Gastrocnemius medialis (tissue), 4 donors: ENCODE results near the gene ARFGEF3. TPM values are rescaled to one million over a fixed set of nuclear protein-coding genes. Genes with fewer than 3 reads are reported as not detected.
A peak's percentile ranks its signal among the peaks of the same experiment; 100 is the strongest.
"Not testable (repeated sequence)": the region's sequence is repeated elsewhere in the genome, so short reads cannot be mapped to it uniquely, and the experiment has no call there.

ENCODE experiments used
- ATAC-seq, 2 donors: fragments of 150-250 bp; one replicate each; pipeline ENCODE4 v1.9.1; 2016
- DNase-seq, 2 donors: peaks; one replicate each; pipeline ENCODE4 v3.0.0-alpha.2; 2019
- H3K27ac ChIP-seq, 4 donors: fragments of 200-600 bp; sonication (generic); 1 replicate in 1 of 4; 2 replicates in 3 of 4; pipeline ENCODE4 v1.5.1; 2016 to 2018; ENCODE audit warnings: mild to moderate bottlenecking in 2 of 4, moderate library complexity in 1 of 4
- H3K27me3 ChIP-seq, 3 donors: fragments of 200-600 bp; sonication (generic) in 2 of 3; 1 replicate in 1 of 3; 2 replicates in 2 of 3; pipeline versions ENCODE4 v1.5.1 to v1.6.0; 2016 to 2019; ENCODE audit warnings: mild to moderate bottlenecking in 1 of 3, moderate library complexity in 1 of 3
- H3K36me3 ChIP-seq, 2 donors: fragments of 200-600 bp; sonication (generic) in 1 of 2; one replicate each; pipeline ENCODE4 v1.5.1; 2017 to 2018
- H3K4me1 ChIP-seq, 2 donors: fragments of 200-600 bp; sonication (generic) in 1 of 2; one replicate each; pipeline ENCODE4 v1.5.1; 2016 to 2017; ENCODE audit warnings: mild to moderate bottlenecking in 2 of 2
- H3K4me3 ChIP-seq, 4 donors: fragments of 200-600 bp; sonication (generic) in 3 of 4; 1 replicate in 1 of 4; 2 replicates in 3 of 4; pipeline ENCODE4 v1.5.1; 2016 to 2019; ENCODE audit warnings: mild to moderate bottlenecking in 2 of 4
- H3K9me3 ChIP-seq, 3 donors: fragments of 200-600 bp; sonication (generic) in 2 of 3; 1 replicate in 1 of 3; 2 replicates in 2 of 3; pipeline ENCODE4 v1.5.1; 2016 to 2019
- CTCF ChIP-seq, 5 experiments: fragments of 450-650 bp in 3 of 5; fragments of 200-600 bp in 2 of 5; sonication (generic) in 2 of 5; IDR thresholded peaks in 4 of 5; conservative IDR thresholded peaks in 1 of 5; 1 replicate in 4 of 5; 2 replicates in 1 of 5; pipeline ENCODE4 v1.5.1; 2016 to 2019; ENCODE audit warnings: antibody characterized with exemption in 5 of 5, mild to moderate bottlenecking in 3 of 5, moderate library complexity in 3 of 5
- POLR2A ChIP-seq, 2 donors: fragments of 450-650 bp; IDR thresholded peaks; one replicate each; pipeline ENCODE4 v1.6.1; 2017; ENCODE audit warnings: antibody characterized with exemption in 2 of 2, mild to moderate bottlenecking in 2 of 2, moderate library complexity in 2 of 2
- in situ Hi-C, 4 donors: fragments of 200-750 bp; cut with MboI; loops; one replicate each; pipeline versions ENCODE4 v1.15.0 to v1.8.0; 2017; ENCODE audit warnings: low sequenced_read_pairs in 4 of 4
- intact Hi-C: fragments of 100-400 bp; cut with DNase I; formaldehyde crosslinking; loops from one replicate; pipeline ENCODE4 v1.15.1; 2023; ENCODE audit warnings: low total_unique reads
- total RNA-seq, 4 donors: library from RNA; depleted of rRNA; stranded (reverse); fragments of >200 nt; gene quantifications; one replicate each; pipeline versions ENCODE4 v1.1.0 to v1.2.3, GENCODE V29; 2016

Gene ARFGEF3
- total RNA-seq, 4 donors from 2014 or later: 0.40 to 0.78 (median 0.52) TPM

- Histone ChIP-seq H3K9me3 (no peaks in the 10 kb centered on the region), H3K27me3 (no peaks in the 10 kb centered on the region), H3K27ac (no peak overlapping the region), H3K36me3 (no peaks in the 10 kb centered on the region), H3K4me3 (no peak overlapping the region), H3K4me1 (no peaks in the 10 kb centered on the region)
- intact Hi-C loops (no loop called here), in situ Hi-C loops (no loop called here)
- DNase-seq (no peak), ATAC-seq (no peak)
- no peak for TF ChIP-seq CTCF (IDR thresholded peaks at IDR 0.05 in 4 of 5, conservative IDR thresholded peaks at IDR 0.05 in 1 of 5)
- TF ChIP-seq POLR2A (IDR thresholded peaks at IDR 0.05): no peak
Measured at GRCh38 chr6:138285800-138286199, 124.1 kb downstream of the ARFGEF3 start.

GRCh38 chr6:138286698-138287097 is 125.0 kb downstream of the ARFGEF3 start:
- in situ Hi-C loops: no loop called here
- Histone ChIP-seq H3K27ac (no peak overlapping the region), H3K36me3 (no peaks in the 10 kb centered on the region), H3K9me3 (no peaks in the 10 kb centered on the region), H3K4me3 (no peak overlapping the region), H3K27me3 (no peaks in the 10 kb centered on the region), H3K4me1 (no peaks in the 10 kb centered on the region)
- TF ChIP-seq CTCF (IDR thresholded peaks at IDR 0.05 in 4 of 5, conservative IDR thresholded peaks at IDR 0.05 in 1 of 5): no peak
- intact Hi-C loops: no loop called here
- DNase-seq: no peak
- no peak for ATAC-seq

GRCh38 chr6:138287144-138287955 is 125.6 kb downstream of the ARFGEF3 start:
- no peak overlapping the region for H3K27ac ChIP-seq
- TF ChIP-seq CTCF (IDR thresholded peaks at IDR 0.05 in 4 of 5, conservative IDR thresholded peaks at IDR 0.05 in 1 of 5) (peak in 2 of 5 experiments; percentile 24 to 30), POLR2A (IDR thresholded peaks at IDR 0.05) (no peak)
- intact Hi-C loops (no loop called here), in situ Hi-C loops (no loop called here)
- no peaks in the 10 kb centered on the region for H3K4me1 ChIP-seq
- H3K27me3 ChIP-seq: no peaks in the 10 kb centered on the region
- DNase-seq (no peak), ATAC-seq (no peak)
- no peaks in the 10 kb centered on the region for H3K36me3 ChIP-seq
- H3K4me3 ChIP-seq: no peak overlapping the region
- H3K9me3 ChIP-seq: no peaks in the 10 kb centered on the region

GRCh38 chr6:138288428-138289085 is 126.8 kb downstream of the ARFGEF3 start:
- H3K4me3 ChIP-seq, H3K27me3 ChIP-seq, in situ Hi-C loops, H3K27ac ChIP-seq, H3K36me3 ChIP-seq, DNase-seq, intact Hi-C loops, H3K9me3 ChIP-seq, H3K4me1 ChIP-seq, ATAC-seq: not testable (repeated sequence)

GRCh38 chr6:138289739-138290138 is 128.0 kb downstream of the ARFGEF3 start:
- in situ Hi-C loops (no loop called here), intact Hi-C loops (no loop called here)
- ATAC-seq: no peak
- DNase-seq: no peak
- H3K4me1 ChIP-seq: no peaks in the 10 kb centered on the region
- H3K4me3 ChIP-seq: no peak overlapping the region
- no peaks in the 10 kb centered on the region for H3K9me3 ChIP-seq
- no peak for TF ChIP-seq CTCF (IDR thresholded peaks at IDR 0.05 in 4 of 5, conservative IDR thresholded peaks at IDR 0.05 in 1 of 5)
- no peak for TF ChIP-seq POLR2A (IDR thresholded peaks at IDR 0.05)
- H3K27ac ChIP-seq: no peak overlapping the region
- no peaks in the 10 kb centered on the region for H3K36me3 ChIP-seq
- no peaks in the 10 kb centered on the region for H3K27me3 ChIP-seq
